IMR-90 (cell line): ENCODE results near the gene CSK.

ENCODE experiments used
- FOS ChIP-seq: fragments of 150-350 bp; IDR thresholded peaks from 2 replicates; pipeline ENCODE4 v1.6.1; 2016; ENCODE audit warnings: low read depth, low read length
- MAFK ChIP-seq: IDR thresholded peaks from 2 replicates; pipeline ENCODE4 v1.6.1; 2012; ENCODE audit warnings: low read depth, low read length, improper control_type of control experiment
- POLR2A ChIP-seq: IDR thresholded peaks from 2 replicates; pipeline ENCODE4 v1.6.1; 2012; ENCODE audit warnings: mild to moderate bottlenecking, low read depth, low read length
- SMC3 ChIP-seq: fragments of 150-350 bp; IDR thresholded peaks from 2 replicates; pipeline ENCODE4 v1.6.1; 2016; ENCODE audit warnings: low read depth, mild to moderate bottlenecking, antibody characterized with exemption, low read length, moderate library complexity
- TF ChIP-seq, protein P1 (sequence below): conservative IDR thresholded peaks from 2 replicates; pipeline ENCODE4 v1.5.1; 2012; ENCODE audit warnings: mild to moderate bottlenecking, low read depth, low read length, improper control_type of control experiment

DNA sequence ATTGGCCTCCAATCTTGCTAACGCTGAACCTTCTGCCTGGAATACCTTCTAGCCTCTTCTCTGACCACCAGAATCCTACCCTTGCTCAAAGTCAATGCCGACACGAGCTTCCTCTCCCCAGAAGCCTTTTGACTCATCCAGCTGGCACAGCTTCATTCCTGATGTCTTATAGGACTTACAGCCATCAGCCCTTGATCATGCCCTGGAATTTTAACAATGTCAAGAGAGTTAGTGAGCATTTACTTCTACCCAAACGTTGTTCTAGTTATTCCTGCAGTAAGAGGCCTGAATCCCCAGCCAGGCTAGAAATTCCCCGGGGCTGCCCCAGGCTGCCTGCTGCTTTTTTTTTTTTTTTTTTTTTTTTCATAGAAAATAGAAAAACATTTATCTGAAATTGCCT lies 29.3 kb upstream of the CSK start:
- TF ChIP-seq, protein P1, sequence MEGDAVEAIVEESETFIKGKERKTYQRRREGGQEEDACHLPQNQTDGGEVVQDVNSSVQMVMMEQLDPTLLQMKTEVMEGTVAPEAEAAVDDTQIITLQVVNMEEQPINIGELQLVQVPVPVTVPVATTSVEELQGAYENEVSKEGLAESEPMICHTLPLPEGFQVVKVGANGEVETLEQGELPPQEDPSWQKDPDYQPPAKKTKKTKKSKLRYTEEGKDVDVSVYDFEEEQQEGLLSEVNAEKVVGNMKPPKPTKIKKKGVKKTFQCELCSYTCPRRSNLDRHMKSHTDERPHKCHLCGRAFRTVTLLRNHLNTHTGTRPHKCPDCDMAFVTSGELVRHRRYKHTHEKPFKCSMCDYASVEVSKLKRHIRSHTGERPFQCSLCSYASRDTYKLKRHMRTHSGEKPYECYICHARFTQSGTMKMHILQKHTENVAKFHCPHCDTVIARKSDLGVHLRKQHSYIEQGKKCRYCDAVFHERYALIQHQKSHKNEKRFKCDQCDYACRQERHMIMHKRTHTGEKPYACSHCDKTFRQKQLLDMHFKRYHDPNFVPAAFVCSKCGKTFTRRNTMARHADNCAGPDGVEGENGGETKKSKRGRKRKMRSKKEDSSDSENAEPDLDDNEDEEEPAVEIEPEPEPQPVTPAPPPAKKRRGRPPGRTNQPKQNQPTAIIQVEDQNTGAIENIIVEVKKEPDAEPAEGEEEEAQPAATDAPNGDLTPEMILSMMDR: no peak
- TF ChIP-seq SMC3 (no peak), POLR2A (no peak), FOS (no peak), MAFK (no peak)
